ENCODE results near the gene SLX1A. TPM values are rescaled to one million over a fixed set of nuclear protein-coding genes. Genes with fewer than 3 reads are reported as not detected.
"Not testable (repeated sequence)": the region's sequence is repeated elsewhere in the genome, so short reads cannot be mapped to it uniquely, and the experiment has no call there.

The SLX1A gene
- total RNA-seq, 1 donor from 2014 or later = 44.6 TPM

DNA sequence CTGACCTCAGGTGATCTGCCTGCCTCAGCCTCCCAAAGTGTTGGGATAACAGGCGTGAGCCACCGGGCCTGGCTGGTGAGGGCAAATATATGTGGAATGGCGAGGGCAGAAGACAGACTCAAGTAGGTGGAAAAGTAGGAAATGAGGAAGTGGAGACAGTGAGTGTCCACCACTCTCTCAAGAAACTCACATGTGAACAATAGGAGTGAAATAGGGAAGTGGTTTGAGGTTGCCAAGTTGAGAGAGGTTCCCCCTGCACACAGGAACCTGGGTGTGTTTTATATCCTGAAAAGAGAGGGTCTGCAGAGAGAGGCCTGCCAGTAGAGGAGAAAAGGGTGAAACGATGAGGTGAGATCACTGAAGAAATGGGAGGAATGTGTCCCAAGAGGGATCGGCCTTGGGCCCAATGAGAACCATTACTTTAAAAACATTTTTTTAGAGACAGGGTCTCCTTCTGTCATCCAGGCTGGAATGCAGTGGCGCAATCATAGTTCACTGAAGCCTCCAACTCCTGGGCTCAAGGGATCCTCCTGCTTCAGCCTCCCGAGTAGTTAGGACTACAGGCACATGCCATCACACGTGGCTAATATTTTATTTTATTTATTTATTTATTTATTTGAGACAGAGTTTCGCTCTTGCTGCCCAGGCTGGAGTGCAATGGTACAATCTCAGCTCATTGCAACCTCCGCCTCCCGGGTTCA, 27.3 kb upstream of the SLX1A start:
- TF ChIP-seq, protein P1, sequence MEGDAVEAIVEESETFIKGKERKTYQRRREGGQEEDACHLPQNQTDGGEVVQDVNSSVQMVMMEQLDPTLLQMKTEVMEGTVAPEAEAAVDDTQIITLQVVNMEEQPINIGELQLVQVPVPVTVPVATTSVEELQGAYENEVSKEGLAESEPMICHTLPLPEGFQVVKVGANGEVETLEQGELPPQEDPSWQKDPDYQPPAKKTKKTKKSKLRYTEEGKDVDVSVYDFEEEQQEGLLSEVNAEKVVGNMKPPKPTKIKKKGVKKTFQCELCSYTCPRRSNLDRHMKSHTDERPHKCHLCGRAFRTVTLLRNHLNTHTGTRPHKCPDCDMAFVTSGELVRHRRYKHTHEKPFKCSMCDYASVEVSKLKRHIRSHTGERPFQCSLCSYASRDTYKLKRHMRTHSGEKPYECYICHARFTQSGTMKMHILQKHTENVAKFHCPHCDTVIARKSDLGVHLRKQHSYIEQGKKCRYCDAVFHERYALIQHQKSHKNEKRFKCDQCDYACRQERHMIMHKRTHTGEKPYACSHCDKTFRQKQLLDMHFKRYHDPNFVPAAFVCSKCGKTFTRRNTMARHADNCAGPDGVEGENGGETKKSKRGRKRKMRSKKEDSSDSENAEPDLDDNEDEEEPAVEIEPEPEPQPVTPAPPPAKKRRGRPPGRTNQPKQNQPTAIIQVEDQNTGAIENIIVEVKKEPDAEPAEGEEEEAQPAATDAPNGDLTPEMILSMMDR (IDR thresholded peaks at IDR 0.05) = no peak
- intact Hi-C loops (cut with DNase I) = no loop called here
- Histone ChIP-seq H3K4me1 (no peaks in the 10 kb centered on the region), H3K27me3 (no peaks in the 10 kb centered on the region), H3K27ac (no peak overlapping the region), H3K9me3 (no peaks in the 10 kb centered on the region), H3K4me3 (no peak overlapping the region), H3K36me3 (no peaks in the 10 kb centered on the region)
- no peak for DNase-seq (ENCODE audit: low spot score in 2 of 2)

DNA sequence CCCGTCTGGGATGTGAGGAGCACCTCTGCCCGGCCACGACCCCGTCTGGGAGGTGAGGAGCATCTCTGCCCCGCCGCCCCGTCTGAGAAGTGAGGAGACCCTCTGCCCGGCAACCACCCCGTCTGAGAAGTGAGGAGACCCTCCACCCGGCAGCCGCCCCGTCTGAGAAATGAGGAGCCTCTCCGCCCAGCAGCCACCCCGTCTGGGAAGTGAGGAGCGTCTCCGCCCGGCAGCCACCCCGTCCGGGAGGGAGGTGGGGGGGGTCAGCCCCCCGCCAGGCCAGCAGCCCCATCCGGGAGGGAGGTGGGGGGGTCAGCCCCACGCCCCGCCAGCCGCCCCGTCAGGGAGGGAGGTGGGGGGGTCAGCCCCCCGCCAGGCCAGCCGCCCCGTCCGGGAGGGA, 24.9 kb upstream of the SLX1A start:
- H3K9me3 ChIP-seq; H3K4me1 ChIP-seq; H3K27ac ChIP-seq; H3K4me3 ChIP-seq; H3K36me3 ChIP-seq; H3K27me3 ChIP-seq; DNase-seq (ENCODE audit: low spot score in 2 of 2); intact Hi-C loops (cut with DNase I): not testable (repeated sequence)

DNA sequence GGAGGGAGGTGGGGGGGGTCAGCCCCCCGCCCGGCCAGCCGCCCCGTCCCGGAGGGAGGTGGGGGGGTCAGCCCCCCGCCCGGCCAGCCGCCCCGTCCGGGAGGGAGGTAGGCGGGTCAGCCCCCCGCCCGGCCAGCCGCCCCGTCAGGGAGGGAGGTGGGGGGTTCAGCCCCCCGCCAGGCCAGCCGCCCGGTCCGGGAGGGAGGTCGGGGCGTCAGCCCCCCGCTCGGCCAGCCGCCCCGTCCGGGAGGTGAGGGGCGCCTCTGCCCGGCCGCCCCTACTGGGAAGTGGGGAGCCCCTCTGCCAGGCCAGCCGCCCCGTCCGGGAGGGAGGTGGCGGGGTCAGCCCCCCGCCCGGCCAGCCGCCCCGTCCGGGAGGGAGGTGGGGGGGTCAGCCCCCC, 24.3 kb upstream of the SLX1A start:
- H3K9me3 ChIP-seq; H3K27me3 ChIP-seq; H3K36me3 ChIP-seq; H3K4me1 ChIP-seq; intact Hi-C loops (cut with DNase I); H3K4me3 ChIP-seq; DNase-seq (ENCODE audit: low spot score in 2 of 2); H3K27ac ChIP-seq: not testable (repeated sequence)

DNA sequence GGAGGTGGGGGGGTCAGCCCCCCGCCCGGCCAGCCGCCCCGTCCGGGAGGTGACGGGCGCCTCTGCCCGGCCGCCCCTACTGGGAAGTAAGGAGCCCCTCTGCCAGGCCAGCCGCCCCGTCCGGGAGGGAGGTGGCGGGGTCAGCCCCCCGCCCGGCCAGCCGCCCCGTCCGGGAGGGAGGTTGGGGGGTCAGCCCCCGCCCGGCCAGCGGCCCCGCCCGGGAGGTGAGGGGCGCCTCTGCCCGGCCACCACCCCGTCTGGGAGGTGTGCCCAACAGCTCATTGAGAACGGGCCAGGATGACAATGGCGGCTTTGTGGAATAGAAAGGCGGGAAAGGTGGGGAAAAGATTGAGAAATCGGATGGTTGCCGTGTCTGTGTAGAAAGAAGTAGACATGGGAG, 23.5 kb upstream of the SLX1A start:
- H3K27me3 ChIP-seq; H3K9me3 ChIP-seq; H3K4me3 ChIP-seq; DNase-seq (ENCODE audit: low spot score in 2 of 2); H3K36me3 ChIP-seq; H3K27ac ChIP-seq; H3K4me1 ChIP-seq; intact Hi-C loops (cut with DNase I): not testable (repeated sequence)

DNA sequence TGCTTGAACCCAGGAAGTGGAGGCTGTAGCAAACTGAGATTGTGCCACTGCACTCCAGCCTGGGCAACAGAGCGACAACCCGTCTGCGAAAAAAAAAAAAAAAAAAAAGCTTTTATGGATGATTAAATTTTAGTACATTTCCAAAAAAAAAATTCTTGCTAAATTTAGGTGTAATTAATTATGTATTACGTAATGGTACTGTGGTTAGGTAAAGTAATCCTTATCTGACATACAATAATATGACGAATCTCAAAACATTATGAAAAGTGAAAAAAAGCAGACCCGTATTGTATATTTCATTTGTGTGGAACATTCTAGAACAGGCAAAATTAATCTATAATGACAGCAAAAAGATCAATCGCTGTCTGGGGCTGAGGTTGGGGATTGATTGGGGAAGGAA, 20.6 kb upstream of the SLX1A start:
- H3K27me3 ChIP-seq = no peaks in the 10 kb centered on the region
- intact Hi-C loops (cut with DNase I) = no loop called here
- no peaks in the 10 kb centered on the region for H3K36me3 ChIP-seq
- H3K9me3 ChIP-seq = no peaks in the 10 kb centered on the region
- no peak for DNase-seq (ENCODE audit: low spot score in 2 of 2)
- TF ChIP-seq, protein P1 (IDR thresholded peaks at IDR 0.05) = no peak
- no peak overlapping the region for H3K4me3 ChIP-seq
- no peak overlapping the region for H3K27ac ChIP-seq
- no peaks in the 10 kb centered on the region for H3K4me1 ChIP-seq

DNA sequence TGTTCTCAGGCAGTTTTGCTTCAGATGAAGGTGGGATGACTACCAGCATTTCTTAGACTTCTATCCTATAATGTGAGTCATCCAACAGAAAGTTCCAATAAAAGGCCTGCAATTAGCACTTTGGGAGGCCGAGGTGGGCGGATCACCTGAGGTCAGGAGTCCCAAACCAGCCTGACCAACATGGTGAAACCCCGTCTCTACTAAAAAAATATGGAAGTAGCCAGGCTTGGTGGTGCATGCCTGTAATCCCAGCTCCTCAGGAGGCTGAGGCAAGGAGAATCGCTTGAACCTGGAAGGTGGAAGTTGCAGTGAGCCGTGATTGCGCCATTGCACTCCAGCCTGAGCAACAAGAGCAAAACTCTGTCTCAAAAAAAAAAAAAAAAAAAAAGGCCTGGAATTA, 16.8 kb upstream of the SLX1A start:
- H3K4me3 ChIP-seq; H3K27ac ChIP-seq; H3K9me3 ChIP-seq; H3K36me3 ChIP-seq; H3K27me3 ChIP-seq; H3K4me1 ChIP-seq; intact Hi-C loops (cut with DNase I); DNase-seq (ENCODE audit: low spot score in 2 of 2): not testable (repeated sequence)

DNA sequence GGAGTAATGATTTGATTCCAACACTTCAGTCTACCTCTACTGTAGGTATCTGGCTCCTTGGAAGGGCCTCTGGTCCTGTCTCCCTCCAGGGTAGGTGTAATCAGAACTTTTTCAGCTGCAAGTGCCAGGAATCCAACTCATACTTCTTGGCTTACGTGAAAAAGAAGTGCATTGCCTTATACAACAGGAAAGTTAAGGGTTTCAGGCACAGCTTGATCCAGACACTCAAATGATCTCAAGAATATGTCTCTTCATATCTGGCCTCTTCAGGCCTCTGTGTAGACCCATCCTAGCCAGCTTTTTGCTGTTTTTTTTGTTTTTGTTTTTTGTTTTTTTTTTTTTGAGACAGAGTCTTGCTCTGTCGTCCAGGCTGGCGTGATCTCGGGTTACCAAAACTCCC, 14.5 kb upstream of the SLX1A start:
- Histone ChIP-seq H3K4me1 (peaks cover 3 to 9% of the 10 kb centered on the region in 2 donors), H3K27me3 (no peaks in the 10 kb centered on the region), H3K4me3 (no peak overlapping the region), H3K27ac (no peak overlapping the region), H3K9me3 (no peaks in the 10 kb centered on the region), H3K36me3 (no peaks in the 10 kb centered on the region)
- DNase-seq (ENCODE audit: low spot score in 2 of 2) = no peak
- TF ChIP-seq, protein P1 (IDR thresholded peaks at IDR 0.05) = no peak
- intact Hi-C loops (cut with DNase I) = no loop called here

DNA sequence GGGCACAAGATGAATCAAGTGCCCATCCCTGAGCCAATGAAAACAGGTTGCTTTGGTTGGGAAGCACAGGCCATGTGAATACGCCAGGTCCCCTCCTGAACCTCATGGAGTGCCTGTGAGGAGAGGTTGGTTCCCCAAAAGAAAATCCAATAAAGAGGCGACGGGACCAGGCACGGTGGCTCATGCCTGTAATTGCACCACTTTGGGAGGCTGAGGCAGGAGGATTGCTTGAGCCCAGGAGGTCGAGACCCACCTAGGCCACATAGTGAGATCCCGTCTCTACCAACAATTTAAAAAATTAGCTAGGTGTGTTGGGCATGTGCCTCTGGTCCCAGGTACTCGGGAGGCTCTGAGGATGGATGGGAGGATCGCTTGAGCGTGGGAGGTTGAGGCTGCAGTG, 13.7 kb upstream of the SLX1A start:
- TF ChIP-seq, protein P1 (IDR thresholded peaks at IDR 0.05) = no peak
- H3K9me3 ChIP-seq = no peaks in the 10 kb centered on the region
- H3K4me3 ChIP-seq = no peak overlapping the region
- no peak overlapping the region for H3K27ac ChIP-seq
- no peaks in the 10 kb centered on the region for H3K36me3 ChIP-seq
- peaks cover 3 to 9% of the 10 kb centered on the region in 2 donors for H3K4me1 ChIP-seq
- DNase-seq (ENCODE audit: low spot score in 2 of 2) = no peak
- H3K27me3 ChIP-seq = no peaks in the 10 kb centered on the region
- intact Hi-C loops (cut with DNase I) = loop anchor here (5.0 kb wide), 2 partner anchors 58 to 88 kb away; partner anchors contain the start of genes MAPK3 and TBX6
